Hematopoietic multipotent progenitor cell treated with erythropoietin and hydrocortisone succinate and interleukin-3 and kit ligand, for 4 days (in vitro differentiated cells): ENCODE measurements around the gene SESN1.

Source experiments
- DNase-seq: peaks from one replicate; pipeline ENCODE4 v3.0.0-alpha.2; 2015

SESN1 gene

GRCh38 chr6:109058620-109059019, 36.0 kb downstream of the SESN1 start:
- no peak for DNase-seq

GRCh38 chr6:109056661-109057060, 38.0 kb downstream of the SESN1 start:
- no peak for DNase-seq

- no peak for DNase-seq
Measured at GRCh38 chr6:109055771-109056235, 38.8 kb downstream of the SESN1 start.

- DNase-seq: no peak
Measured at GRCh38 chr6:109053336-109053735, 41.3 kb downstream of the SESN1 start.

- DNase-seq: no peak
Measured at GRCh38 chr6:109052852-109053251, 41.8 kb downstream of the SESN1 start.

- DNase-seq: no peak
Measured at GRCh38 chr6:109052018-109052651, 42.5 kb downstream of the SESN1 start.

GRCh38 chr6:109051301-109052017, 43.2 kb downstream of the SESN1 start:
- DNase-seq: peak; percentile 46

- no peak for DNase-seq
Measured at GRCh38 chr6:109050447-109051102, 44.1 kb downstream of the SESN1 start.

- DNase-seq: no peak
Measured at GRCh38 chr6:109050012-109050411, 44.6 kb downstream of the SESN1 start.

GRCh38 chr6:109048670-109049415, 45.8 kb downstream of the SESN1 start:
- no peak for DNase-seq

GRCh38 chr6:109048176-109048575, 46.5 kb downstream of the SESN1 start:
- DNase-seq: no peak

- DNase-seq: peak; percentile 76
Measured at GRCh38 chr6:109045493-109045892, 49.2 kb downstream of the SESN1 start.

- no peak for DNase-seq
Measured at GRCh38 chr6:109039795-109040194, 54.9 kb downstream of the SESN1 start.

- DNase-seq: no peak
Measured at GRCh38 chr6:109038837-109039398, 55.7 kb downstream of the SESN1 start.

- DNase-seq: no peak
Measured at GRCh38 chr6:109036574-109037294, 57.9 kb downstream of the SESN1 start.

- peak; percentile 60 for DNase-seq
Measured at GRCh38 chr6:109034526-109034925, 60.1 kb downstream of the SESN1 start.

GRCh38 chr6:109033655-109034054, 61.0 kb downstream of the SESN1 start:
- DNase-seq: peak; percentile 38

- DNase-seq: no peak
Measured at GRCh38 chr6:109031416-109031815, 63.2 kb downstream of the SESN1 start.

- DNase-seq: no peak
Measured at GRCh38 chr6:109029313-109029712, 65.3 kb downstream of the SESN1 start.

- no peak for DNase-seq
Measured at GRCh38 chr6:109028439-109028838, 66.2 kb downstream of the SESN1 start.

- no peak for DNase-seq
Measured at GRCh38 chr6:109027964-109028363, 66.7 kb downstream of the SESN1 start.

- no peak for DNase-seq
Measured at GRCh38 chr6:109025639-109026038, 69.0 kb downstream of the SESN1 start.
